HG03108 (cell line): Measurements from ENCODE around the gene ATP8B3.

ENCODE experiments used
- ATAC-seq: cut with Tn5 transposase; IDR thresholded peaks from one replicate; pipeline ENCODE4 v1.9.1; 2021; ENCODE audit warnings: moderate library complexity; ENCODE audit not compliant: unreplicated experiment

Gene ATP8B3

GRCh38 chr19:1837222-1837565, 25.1 kb upstream of the ATP8B3 start:
- no peak for ATAC-seq

- no peak for ATAC-seq
Measured at GRCh38 chr19:1836458-1837221, 24.6 kb upstream of the ATP8B3 start.

DNA sequence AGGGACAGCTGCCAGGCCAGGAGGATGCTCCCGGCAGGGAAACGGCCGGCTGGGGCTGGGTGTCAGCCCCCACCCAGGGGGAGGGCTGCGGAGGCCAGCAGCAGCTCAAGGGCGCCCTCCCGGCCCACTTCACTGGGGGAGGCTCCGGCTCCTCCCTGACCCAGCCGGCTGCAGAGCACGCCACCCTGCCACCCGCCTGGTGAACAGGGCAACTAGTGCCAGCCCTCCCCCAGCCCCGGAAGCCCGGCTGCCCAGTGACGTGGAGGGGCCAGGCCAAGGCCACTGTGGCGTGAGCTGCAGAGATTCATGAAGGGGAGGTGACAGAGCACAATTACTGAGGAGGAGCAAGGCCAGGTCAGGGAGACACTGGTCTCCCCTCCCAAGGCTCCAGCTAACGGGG, 21.5 kb upstream of the ATP8B3 start:
- no peak for ATAC-seq

GRCh38 chr19:1832046-1832663, 20.1 kb upstream of the ATP8B3 start:
- no peak for ATAC-seq

- no peak for ATAC-seq
Measured at GRCh38 chr19:1830978-1831377, 18.9 kb upstream of the ATP8B3 start.

DNA sequence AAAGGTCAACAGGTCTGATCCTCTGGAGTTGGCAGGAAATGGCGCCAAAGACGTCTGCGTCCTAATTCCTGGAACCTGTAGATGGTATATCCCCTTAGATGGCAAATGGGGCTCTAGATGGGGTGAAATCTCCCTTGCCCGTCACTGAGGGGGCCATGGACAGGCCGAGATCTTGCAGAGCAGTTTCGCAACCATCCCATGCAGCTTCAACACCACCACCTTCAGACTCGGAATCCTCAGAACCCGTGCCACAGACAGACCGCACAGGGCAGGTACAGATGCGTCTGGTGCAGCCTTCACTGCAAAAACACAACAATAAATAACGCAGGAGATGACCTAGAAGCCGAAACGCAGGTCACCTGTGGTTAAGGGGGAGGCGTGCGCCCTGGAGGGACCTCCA, 18.5 kb upstream of the ATP8B3 start:
- ATAC-seq: no peak

DNA sequence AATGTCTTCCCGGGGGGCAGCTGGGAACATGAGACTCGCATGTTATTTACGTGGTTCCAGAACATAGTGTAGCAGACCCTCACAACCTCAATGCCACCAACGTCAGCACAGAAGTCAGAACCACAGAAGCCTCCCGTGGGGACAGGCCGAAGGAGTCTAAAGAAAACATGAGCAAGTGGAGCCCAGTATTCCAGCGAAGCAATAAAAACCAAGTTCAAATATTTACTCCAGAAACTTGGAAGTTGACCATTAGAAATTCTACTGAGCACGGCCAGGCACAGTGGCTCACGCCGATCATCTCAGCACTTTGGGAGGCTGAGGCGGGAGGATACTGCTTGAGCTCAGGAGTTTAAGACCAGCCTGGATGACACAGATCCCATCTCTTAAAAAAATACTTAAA, 17.9 kb upstream of the ATP8B3 start:
- ATAC-seq: no peak

GRCh38 chr19:1828279-1829238, 16.5 kb upstream of the ATP8B3 start:
- ATAC-seq: no peak

DNA sequence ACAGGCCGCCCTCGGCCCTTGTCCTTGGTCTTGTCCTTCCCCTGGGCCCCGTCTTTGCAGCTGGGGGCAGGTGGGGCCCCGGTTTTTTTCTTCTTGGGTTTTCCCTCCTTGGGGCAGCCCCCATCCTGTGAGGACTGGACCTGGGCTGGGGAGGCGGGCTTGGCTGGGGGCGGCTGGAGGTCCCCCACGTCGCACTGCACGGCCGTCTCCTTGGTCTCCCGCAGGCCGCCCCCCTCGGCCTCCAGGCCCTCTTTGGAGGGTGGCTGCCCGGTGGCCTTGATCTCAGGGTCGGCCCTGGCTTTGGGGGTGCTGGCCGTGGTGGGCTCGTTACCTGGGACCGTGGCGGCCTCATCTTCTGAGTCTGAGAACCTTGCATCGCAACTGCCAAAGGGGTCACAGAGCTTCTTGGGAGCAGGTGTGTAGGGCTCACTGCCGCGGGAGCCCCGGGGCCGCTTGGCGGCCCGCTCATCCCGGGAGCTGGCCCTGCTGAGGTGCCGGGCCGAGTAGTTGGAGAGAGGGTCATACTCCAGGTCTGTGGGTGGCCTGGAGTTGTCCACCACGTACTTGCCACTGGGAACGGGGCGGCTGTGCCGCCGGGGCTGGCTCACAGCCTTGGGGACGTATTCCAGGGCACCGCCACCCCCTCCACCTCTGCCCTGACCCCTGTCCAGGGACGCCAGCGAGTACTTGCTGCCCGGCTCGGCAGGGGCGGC, 15.6 kb upstream of the ATP8B3 start:
- no peak for ATAC-seq

- ATAC-seq: no peak
Measured at GRCh38 chr19:1826557-1827521, 14.8 kb upstream of the ATP8B3 start.

DNA sequence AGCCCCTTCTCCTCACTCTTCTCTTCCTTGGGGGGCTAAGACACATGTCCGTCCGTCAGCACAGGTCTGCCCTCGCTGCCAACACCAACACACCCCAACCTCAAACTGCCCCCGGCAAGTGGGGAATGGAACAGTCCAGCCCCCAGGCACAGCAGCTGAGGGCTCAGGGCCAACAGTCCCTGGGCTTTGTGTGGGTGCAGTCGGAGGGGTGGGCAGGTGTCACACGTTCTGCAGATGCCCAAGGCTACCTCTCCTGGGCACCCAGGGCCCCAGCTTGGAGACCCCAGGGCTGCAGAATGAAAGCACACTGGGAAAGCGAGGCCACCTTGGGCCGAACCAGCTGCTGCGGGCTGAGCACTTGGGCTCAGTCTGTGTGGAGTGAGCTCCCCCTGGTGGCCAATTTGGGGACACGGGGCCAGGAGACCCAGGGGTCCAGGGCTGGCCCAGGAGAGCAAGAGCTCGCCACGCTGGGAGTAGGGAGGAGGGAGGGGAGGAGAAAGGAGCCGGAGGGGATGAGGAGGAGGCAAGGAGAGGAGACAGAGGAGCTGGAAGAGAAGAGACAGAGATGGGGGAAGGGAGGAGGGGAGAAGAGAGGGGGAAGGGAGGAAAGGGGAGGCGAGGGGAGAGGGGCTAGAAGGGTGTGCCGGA, 14.0 kb upstream of the ATP8B3 start:
- no peak for ATAC-seq

- no peak for ATAC-seq
Measured at GRCh38 chr19:1824252-1824622, 12.2 kb upstream of the ATP8B3 start.

DNA sequence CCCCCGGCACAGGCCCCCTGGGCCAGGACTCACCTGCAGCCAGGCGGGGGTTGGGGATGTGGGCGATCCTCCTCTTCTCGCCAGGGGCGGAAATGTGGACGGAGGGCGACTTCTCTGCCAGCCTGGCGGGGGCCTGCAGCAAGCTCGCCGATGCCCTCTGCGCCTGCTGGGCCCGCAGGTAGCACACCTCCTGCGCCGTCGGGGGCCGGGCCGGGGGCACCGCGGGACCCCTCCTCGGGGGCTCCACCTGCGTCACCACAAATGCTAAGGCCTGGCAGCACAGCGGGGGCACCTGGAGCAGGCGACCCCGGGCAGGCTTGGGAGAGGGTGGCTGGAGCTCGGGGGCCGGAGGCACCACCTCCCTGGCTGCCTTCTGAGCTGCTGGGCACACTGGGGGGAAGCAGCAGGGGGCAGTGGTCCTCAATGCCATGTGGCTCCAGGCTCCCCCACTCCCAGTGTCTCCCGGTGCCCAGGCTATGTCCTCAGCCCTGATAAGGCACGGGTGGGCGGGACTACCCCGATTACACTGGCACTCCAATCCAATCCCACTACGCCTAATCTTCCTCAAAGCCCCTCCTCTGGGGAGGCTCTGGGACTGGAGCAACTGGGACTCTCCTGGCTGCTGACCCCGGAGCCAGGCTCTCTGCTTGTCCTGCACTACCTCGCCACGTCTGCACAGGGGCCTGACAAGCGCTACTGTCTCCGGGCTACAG, 11.6 kb upstream of the ATP8B3 start:
- no peak for ATAC-seq

- no peak for ATAC-seq
Measured at GRCh38 chr19:1823020-1823419, 10.9 kb upstream of the ATP8B3 start.

- no peak for ATAC-seq
Measured at GRCh38 chr19:1822210-1822609, 10.1 kb upstream of the ATP8B3 start.

DNA sequence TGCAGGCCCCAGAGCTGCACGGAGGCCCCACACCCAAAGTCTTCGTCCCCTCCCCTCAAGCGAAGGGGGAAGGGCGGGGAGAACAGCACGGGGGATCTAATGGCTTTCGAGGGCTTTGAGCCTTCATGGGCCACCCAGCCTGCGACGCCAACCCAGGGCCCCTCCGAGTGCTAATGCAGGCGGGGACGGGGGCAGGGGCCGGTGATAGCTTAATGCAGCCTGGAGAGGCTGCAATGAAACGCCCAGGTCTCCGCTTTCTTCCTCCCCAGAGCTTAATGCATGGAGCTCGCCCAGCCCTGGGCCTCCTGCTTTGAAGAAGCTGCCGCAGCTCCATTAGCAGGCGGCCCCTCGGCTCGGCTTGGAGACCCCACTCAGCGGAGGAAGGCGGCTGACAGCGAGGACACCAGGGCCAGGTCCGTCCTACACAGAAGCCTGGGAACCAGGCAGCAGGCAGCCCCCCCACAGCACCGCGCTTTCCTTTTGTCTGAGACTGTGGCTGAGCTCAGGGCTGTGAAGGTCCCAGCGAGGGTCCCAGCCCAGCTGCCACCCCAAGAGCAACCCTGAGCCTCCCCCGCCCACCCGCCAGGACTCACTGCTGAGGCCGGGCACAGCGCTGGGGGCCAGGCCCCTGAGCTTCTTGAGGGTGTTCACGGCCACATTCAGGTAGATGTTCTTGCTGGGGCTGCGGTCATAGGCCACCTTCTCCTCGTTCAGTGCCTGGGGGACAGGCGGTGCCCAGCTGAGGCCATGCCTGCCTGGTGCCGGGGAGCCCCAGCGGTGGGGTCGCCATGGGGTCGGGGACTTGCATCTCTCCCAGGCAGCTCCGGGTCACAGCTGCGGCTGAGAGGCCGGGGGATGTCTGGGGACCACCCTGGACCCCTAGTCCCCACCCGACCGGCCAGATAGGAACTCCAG, 7.5 kb upstream of the ATP8B3 start:
- no peak for ATAC-seq

DNA sequence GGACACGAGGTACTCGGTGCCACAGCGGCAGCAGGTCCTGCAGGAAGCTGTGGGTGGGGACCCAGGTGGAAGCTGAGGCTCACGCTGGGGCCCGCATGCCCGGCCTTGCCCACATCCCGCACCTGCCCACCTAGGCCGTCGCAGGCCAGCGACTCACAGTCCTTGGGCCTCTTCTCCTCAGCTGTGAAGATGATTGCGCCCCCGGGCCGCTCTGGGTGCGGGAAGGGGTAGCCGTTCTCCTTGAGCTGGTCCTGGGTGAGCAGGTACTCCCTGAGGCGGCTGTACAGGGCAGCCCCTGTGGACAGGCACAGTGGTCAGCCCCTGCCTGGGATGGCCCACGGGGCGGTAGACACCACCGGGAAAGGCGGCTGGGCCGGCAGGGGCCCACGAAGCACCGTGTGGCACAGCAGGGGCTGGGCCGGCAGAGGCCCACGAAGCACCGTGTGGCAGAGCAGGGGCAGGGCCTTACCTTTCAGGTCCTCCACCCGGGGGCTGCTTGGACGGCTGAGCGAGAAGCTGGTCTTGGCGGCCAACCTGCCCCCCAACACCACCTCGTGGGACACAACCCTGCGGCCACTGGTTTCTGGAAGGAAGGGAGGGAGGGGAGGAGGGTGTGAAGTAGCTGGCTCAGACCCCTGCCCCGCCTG, 6.6 kb upstream of the ATP8B3 start:
- no peak for ATAC-seq
